ENCODE data around the gene BRPF3.

Gene BRPF3

GRCh38 chr6:36243562-36244212, 47.1 kb downstream of the BRPF3 start:
- WGBS, 2 experiments = 84 to 86% methylated on average over 3 of the region's 3 CpGs
- Histone ChIP-seq H3K9me3 (ENCODE audit: control insufficient read depth, low read length) (no peaks in the 10 kb centered on the region), H3K36me3 (ENCODE audit: control insufficient read depth, insufficient read depth, low read length) (no peaks in the 10 kb centered on the region), H3K4me3 (ENCODE audit: insufficient read depth, low read depth, low read length) (no peak overlapping the region), H3K27ac (ENCODE audit: insufficient read depth, low read depth, low read length, poor library complexity, severe bottlenecking) (no peak overlapping the region), H3K27me3 (ENCODE audit: control insufficient read depth, insufficient read depth, low read length, poor library complexity, severe bottlenecking) (no peaks in the 10 kb centered on the region), H3K4me1 (ENCODE audit: control insufficient read depth, insufficient read depth, low read length) (peaks cover 21% of the 10 kb centered on the region)

DNA sequence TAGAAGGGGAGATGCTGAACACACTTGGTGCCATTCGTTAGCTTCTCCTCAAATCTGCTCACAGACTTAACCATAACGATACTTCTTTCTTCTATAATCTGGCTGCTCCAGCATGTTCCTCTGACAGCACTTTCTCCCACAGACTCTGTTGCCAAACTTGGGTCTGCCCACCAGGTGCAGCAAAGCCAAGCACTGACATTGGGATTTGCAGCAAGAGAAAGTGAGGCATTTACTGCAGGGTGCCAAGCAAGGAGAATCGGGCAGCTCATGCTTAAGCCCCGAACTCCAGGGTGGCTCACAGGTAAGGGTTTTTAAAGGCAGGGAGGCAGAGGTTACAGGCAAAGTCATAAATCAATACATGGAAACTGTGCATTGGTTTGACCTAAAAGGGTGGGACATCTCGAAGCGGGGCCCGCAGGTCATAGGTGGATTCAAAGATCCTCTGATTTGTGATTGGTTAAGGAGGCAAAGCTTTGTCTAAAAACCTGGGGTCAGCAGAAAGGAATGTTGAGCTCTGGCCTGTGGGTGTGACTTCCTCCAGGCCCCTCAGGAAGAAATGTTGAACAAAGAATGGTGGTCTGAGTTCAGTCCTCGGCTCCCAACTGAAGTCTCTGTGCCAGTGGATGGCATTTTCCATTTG, 48.2 kb downstream of the BRPF3 start:
- no peak overlapping the region for H3K27ac ChIP-seq (ENCODE audit: insufficient read depth, low read depth, low read length, poor library complexity, severe bottlenecking)

DNA sequence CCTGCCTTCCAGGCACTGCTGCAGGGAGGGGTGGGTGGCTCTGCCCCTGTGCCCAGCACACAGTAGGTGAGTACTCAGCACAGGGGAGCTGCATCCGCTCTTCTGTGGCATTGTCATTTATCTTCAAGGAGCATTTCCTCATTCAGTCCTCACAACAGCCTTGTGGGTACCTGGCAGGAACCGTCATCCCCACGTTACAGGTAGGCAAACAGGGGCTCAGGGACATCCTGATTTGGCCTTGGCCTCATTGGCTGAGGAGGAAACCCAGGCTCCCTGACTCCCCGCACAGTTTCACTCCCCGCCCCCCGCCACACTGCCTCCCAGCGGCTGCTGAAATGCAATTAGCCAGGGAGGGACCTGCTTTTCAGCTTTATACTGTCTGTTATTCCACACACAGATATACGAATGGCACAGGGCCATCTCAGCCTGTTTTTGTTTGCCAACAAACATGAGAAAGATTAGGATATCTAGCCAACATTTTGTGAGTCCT, 49.1 kb downstream of the BRPF3 start:
- Histone ChIP-seq H3K4me1 (ENCODE audit: control insufficient read depth, insufficient read depth, low read length) (peaks cover 21% of the 10 kb centered on the region), H3K4me3 (ENCODE audit: insufficient read depth, low read depth, low read length) (no peak overlapping the region), H3K27ac (ENCODE audit: insufficient read depth, low read depth, low read length, poor library complexity, severe bottlenecking) (no peak overlapping the region), H3K36me3 (ENCODE audit: control insufficient read depth, insufficient read depth, low read length) (no peaks in the 10 kb centered on the region), H3K27me3 (ENCODE audit: control insufficient read depth, insufficient read depth, low read length, poor library complexity, severe bottlenecking) (no peaks in the 10 kb centered on the region), H3K9me3 (ENCODE audit: control insufficient read depth, low read length) (no peaks in the 10 kb centered on the region)
- 61 to 65% methylated on average over 8 of the region's 8 CpGs for WGBS, 2 experiments

More for the DNA sequence above, 48.2 kb downstream of the BRPF3 start:
- no peaks in the 10 kb centered on the region for H3K27me3 ChIP-seq (ENCODE audit: control insufficient read depth, insufficient read depth, low read length, poor library complexity, severe bottlenecking)
- H3K4me3 ChIP-seq (ENCODE audit: insufficient read depth, low read depth, low read length) = no peak overlapping the region
- H3K9me3 ChIP-seq (ENCODE audit: control insufficient read depth, low read length) = no peaks in the 10 kb centered on the region
- H3K4me1 ChIP-seq (ENCODE audit: control insufficient read depth, insufficient read depth, low read length) = peaks cover 21% of the 10 kb centered on the region
- WGBS, 2 experiments = 89% methylated on average over 8 of the region's 8 CpGs
- no peaks in the 10 kb centered on the region for H3K36me3 ChIP-seq (ENCODE audit: control insufficient read depth, insufficient read depth, low read length)

- 85 to 87% methylated on average over 21 to 22 of the region's 22 CpGs for WGBS, 2 experiments
- H3K4me3 ChIP-seq (ENCODE audit: insufficient read depth, low read depth, low read length) = no peak overlapping the region
- peaks cover 21% of the 10 kb centered on the region for H3K4me1 ChIP-seq (ENCODE audit: control insufficient read depth, insufficient read depth, low read length)
- no peaks in the 10 kb centered on the region for H3K27me3 ChIP-seq (ENCODE audit: control insufficient read depth, insufficient read depth, low read length, poor library complexity, severe bottlenecking)
- no peaks in the 10 kb centered on the region for H3K9me3 ChIP-seq (ENCODE audit: control insufficient read depth, low read length)
- no peaks in the 10 kb centered on the region for H3K36me3 ChIP-seq (ENCODE audit: control insufficient read depth, insufficient read depth, low read length)
- H3K27ac ChIP-seq (ENCODE audit: insufficient read depth, low read depth, low read length, poor library complexity, severe bottlenecking) = no peak overlapping the region
These were observed 50.1 kb downstream of the BRPF3 start for GRCh38 chr6:36246506-36247268.

DNA sequence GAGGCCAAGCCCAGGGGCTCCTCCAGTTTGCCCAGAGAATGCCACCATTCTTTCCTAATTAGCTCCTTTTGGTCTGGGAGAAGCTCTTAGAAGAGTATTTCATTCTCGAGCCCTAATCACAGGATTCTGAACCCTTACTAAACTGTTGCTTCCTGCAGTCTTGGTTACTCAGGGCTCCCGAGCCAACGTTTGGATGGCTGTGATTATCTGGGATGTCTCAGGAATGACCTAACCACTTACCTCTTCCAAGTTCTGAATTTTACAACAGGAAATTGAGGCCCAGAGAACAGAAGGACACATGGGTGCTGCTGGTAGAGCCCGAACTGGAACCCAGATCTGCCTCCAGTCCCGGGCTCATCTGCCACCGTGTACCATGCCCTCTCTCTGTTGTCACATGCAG, 51.1 kb downstream of the BRPF3 start:
- whole genome bisulfite sequencing, 2 experiments = 88 to 95% methylated on average over 6 of the region's 6 CpGs
- peaks cover 21% of the 10 kb centered on the region for H3K4me1 ChIP-seq (ENCODE audit: control insufficient read depth, insufficient read depth, low read length)
- H3K27ac ChIP-seq (ENCODE audit: insufficient read depth, low read depth, low read length, poor library complexity, severe bottlenecking) = no peak overlapping the region
- H3K27me3 ChIP-seq (ENCODE audit: control insufficient read depth, insufficient read depth, low read length, poor library complexity, severe bottlenecking) = no peaks in the 10 kb centered on the region
- no peaks in the 10 kb centered on the region for H3K36me3 ChIP-seq (ENCODE audit: control insufficient read depth, insufficient read depth, low read length)
- no peaks in the 10 kb centered on the region for H3K9me3 ChIP-seq (ENCODE audit: control insufficient read depth, low read length)
- no peak overlapping the region for H3K4me3 ChIP-seq (ENCODE audit: insufficient read depth, low read depth, low read length)

DNA sequence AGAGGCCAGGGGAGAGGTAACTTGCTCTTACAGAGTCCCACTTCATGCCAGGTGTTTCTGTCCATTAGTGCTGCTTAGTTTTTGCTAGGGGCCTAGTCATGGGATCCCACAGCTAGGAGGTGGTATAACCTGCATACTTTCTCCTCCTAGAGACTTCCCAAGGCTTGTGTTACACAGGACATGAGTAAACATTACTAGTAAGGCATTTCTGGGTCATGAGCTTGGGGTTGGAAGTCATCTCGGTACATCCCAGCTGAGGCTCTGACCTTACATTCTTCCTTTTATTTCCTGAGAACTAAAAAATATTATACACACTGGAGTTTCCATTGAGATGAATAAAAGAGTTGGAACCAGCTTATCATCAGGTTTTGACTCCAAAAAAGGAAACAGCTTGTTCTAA, 52.4 kb downstream of the BRPF3 start:
- Histone ChIP-seq H3K4me3 (ENCODE audit: insufficient read depth, low read depth, low read length) (no peak overlapping the region), H3K9me3 (ENCODE audit: control insufficient read depth, low read length) (no peaks in the 10 kb centered on the region), H3K4me1 (ENCODE audit: control insufficient read depth, insufficient read depth, low read length) (peaks cover 17% of the 10 kb centered on the region), H3K36me3 (ENCODE audit: control insufficient read depth, insufficient read depth, low read length) (no peaks in the 10 kb centered on the region), H3K27ac (ENCODE audit: insufficient read depth, low read depth, low read length, poor library complexity, severe bottlenecking) (no peak overlapping the region), H3K27me3 (ENCODE audit: control insufficient read depth, insufficient read depth, low read length, poor library complexity, severe bottlenecking) (no peaks in the 10 kb centered on the region)
- 82 to 100% methylated on average over 1 of the region's 1 CpG for WGBS, 2 experiments

- H3K4me3 ChIP-seq (ENCODE audit: insufficient read depth, low read depth, low read length) = no peak overlapping the region
- WGBS, 2 experiments = 91 to 94% methylated on average over 3 to 5 of the region's 5 CpGs
- peaks cover 17% of the 10 kb centered on the region for H3K4me1 ChIP-seq (ENCODE audit: control insufficient read depth, insufficient read depth, low read length)
These were observed 53.0 kb downstream of the BRPF3 start for GRCh38 chr6:36249536-36249935.

GRCh38 chr6:36252005-36252404, 55.5 kb downstream of the BRPF3 start:
- Histone ChIP-seq H3K36me3 (ENCODE audit: control insufficient read depth, insufficient read depth, low read length) (no peaks in the 10 kb centered on the region), H3K4me1 (ENCODE audit: control insufficient read depth, insufficient read depth, low read length) (peaks cover 3% of the 10 kb centered on the region), H3K27me3 (ENCODE audit: control insufficient read depth, insufficient read depth, low read length, poor library complexity, severe bottlenecking) (no peaks in the 10 kb centered on the region), H3K27ac (ENCODE audit: insufficient read depth, low read depth, low read length, poor library complexity, severe bottlenecking) (no peak overlapping the region), H3K4me3 (ENCODE audit: insufficient read depth, low read depth, low read length) (no peak overlapping the region), H3K9me3 (ENCODE audit: control insufficient read depth, low read length) (no peaks in the 10 kb centered on the region)
- 91 to 97% methylated on average over 2 of the region's 2 CpGs for whole genome bisulfite sequencing, 2 experiments

More at GRCh38 chr6:36249536-36249935, 53.0 kb downstream of the BRPF3 start:
- no peaks in the 10 kb centered on the region for H3K9me3 ChIP-seq (ENCODE audit: control insufficient read depth, low read length)
- no peaks in the 10 kb centered on the region for H3K27me3 ChIP-seq (ENCODE audit: control insufficient read depth, insufficient read depth, low read length, poor library complexity, severe bottlenecking)
- H3K27ac ChIP-seq (ENCODE audit: insufficient read depth, low read depth, low read length, poor library complexity, severe bottlenecking) = no peak overlapping the region
- H3K36me3 ChIP-seq (ENCODE audit: control insufficient read depth, insufficient read depth, low read length) = no peaks in the 10 kb centered on the region

DNA sequence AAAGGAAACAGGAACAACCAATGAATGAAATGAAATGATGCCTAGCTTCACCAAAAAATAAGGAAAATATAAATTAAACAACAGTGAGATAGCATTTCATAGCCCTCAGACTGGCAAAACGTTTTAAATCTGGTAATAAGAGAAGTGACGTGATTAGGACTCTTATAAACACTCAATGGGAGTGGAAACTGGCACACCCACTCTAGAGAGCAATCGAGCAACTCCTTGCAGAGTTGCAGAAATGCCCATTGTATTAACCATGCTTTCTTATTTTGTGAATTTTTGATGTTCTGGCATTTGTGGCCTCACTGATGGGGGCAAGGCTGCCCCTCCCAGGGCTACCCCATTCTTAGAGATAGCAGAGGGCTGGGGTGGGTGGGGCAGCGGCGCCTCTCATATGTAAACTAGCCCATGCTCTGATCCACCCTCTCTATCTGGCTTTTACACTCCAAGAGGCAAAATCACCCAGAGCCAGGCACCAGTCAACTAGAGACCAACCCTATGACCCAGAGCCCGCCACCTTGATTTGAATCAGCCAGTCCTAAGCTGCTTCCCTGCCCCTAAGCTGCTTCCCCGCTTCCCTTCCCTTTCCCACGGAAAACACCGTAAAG, 67.0 kb downstream of the BRPF3 start:
- H3K4me3 ChIP-seq (ENCODE audit: insufficient read depth, low read depth, low read length) = no peak overlapping the region
- H3K4me1 ChIP-seq (ENCODE audit: control insufficient read depth, insufficient read depth, low read length) = no peaks in the 10 kb centered on the region
- no peaks in the 10 kb centered on the region for H3K36me3 ChIP-seq (ENCODE audit: control insufficient read depth, insufficient read depth, low read length)
- H3K9me3 ChIP-seq (ENCODE audit: control insufficient read depth, low read length) = no peaks in the 10 kb centered on the region
- H3K27ac ChIP-seq (ENCODE audit: insufficient read depth, low read depth, low read length, poor library complexity, severe bottlenecking) = no peak overlapping the region
- 76 to 77% methylated on average over 9 of the region's 9 CpGs for WGBS, 2 experiments
- no peaks in the 10 kb centered on the region for H3K27me3 ChIP-seq (ENCODE audit: control insufficient read depth, insufficient read depth, low read length, poor library complexity, severe bottlenecking)

- Histone ChIP-seq H3K36me3 (ENCODE audit: control insufficient read depth, insufficient read depth, low read length) (no peaks in the 10 kb centered on the region), H3K27me3 (ENCODE audit: control insufficient read depth, insufficient read depth, low read length, poor library complexity, severe bottlenecking) (no peaks in the 10 kb centered on the region), H3K4me1 (ENCODE audit: control insufficient read depth, insufficient read depth, low read length) (no peaks in the 10 kb centered on the region), H3K9me3 (ENCODE audit: control insufficient read depth, low read length) (no peaks in the 10 kb centered on the region), H3K27ac (ENCODE audit: insufficient read depth, low read depth, low read length, poor library complexity, severe bottlenecking) (no peak overlapping the region), H3K4me3 (ENCODE audit: insufficient read depth, low read depth, low read length) (no peak overlapping the region)
- WGBS, 2 experiments = 88 to 100% methylated on average over 1 of the region's 1 CpG
These were observed 69.2 kb downstream of the BRPF3 start for GRCh38 chr6:36265744-36266143.

Measured in ectodermal cell (in vitro differentiated cells).